ENCODE data around the gene TTC21A.

DNA sequence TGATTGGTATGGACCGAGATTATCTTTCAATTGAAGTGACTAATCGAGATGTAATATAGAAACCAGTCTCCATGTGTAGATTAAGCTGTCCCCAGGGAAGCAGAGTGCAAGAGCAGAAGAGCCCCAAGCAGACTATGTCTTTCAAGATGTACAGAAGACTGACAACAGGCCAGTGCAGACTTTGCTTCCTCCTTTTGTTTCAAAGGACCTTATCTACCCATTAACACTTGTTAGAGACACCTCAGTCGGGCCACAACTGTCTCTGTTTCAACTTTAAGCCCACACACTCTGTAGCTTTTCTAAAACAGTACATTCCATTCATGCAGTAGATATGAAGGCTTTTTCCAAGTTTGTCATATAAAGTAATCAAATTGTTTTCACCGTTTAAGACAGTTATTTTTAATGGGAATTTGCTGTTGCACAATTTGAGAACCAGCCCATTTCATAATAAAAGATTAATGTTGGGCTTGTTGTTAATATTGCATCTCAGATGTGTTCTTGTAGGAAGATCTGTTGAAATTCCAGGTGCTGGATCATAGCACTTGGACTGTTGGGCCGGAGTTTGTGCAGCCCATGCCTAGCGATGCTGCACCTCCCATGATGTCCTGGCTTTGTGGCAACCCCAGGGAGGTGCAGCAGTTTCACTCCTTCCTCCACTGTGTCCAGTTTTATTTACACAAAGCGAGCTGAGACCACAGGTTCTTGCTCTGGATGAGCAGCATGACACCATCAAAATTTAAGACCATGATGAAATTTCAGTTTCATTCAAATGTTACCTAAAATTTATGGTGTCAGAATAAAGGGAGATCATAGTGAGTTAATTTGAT, 12.4 kb upstream of the TTC21A start:
- TF ChIP-seq POLR2A (IDR thresholded peaks at IDR 0.05) (no peak), CTCF (IDR thresholded peaks at IDR 0.05 in 4 of 5, conservative IDR thresholded peaks at IDR 0.05 in 1 of 5) (no peak)
